GM12878 (cell line): ENCODE results near the gene POU2F3. TPM values are rescaled to one million over a fixed set of nuclear protein-coding genes. Genes with fewer than 3 reads are reported as not detected.

Source experiments
- BCL3 ChIP-seq: IDR thresholded peaks from 2 replicates; pipeline ENCODE4 v1.6.1; 2011; ENCODE audit warnings: borderline replicate concordance, low read depth, mild to moderate bottlenecking, moderate library complexity, low read length; ENCODE audit not compliant: insufficient read depth, poor library complexity, severe bottlenecking
- CBX3 ChIP-seq: fragments of 200-600 bp; sonication (generic); IDR thresholded peaks from 2 replicates; pipeline ENCODE4 v1.6.1; 2016; ENCODE audit warnings: low read depth, borderline replicate concordance
- ESRRA ChIP-seq: IDR thresholded peaks from 2 replicates; pipeline ENCODE4 v1.6.1; 2012; ENCODE audit warnings: mild to moderate bottlenecking, low read length, improper control_type of control experiment
- FOXM1 ChIP-seq: IDR thresholded peaks from 2 replicates; pipeline ENCODE4 v1.6.1; 2012; ENCODE audit warnings: low read depth, mild to moderate bottlenecking, inconsistent platforms, low read length, moderate library complexity
- GABPA ChIP-seq: IDR thresholded peaks from 2 replicates; pipeline ENCODE4 v1.6.1; 2014; ENCODE audit warnings: antibody characterized with exemption, low read depth, mild to moderate bottlenecking, inconsistent platforms
- IRF3 ChIP-seq: fragments of 450-650 bp; IDR thresholded peaks from 2 replicates; pipeline ENCODE4 v1.6.1; 2014; ENCODE audit warnings: mild to moderate bottlenecking
- IRF4 ChIP-seq: IDR thresholded peaks from 2 replicates; pipeline ENCODE4 v1.6.1; 2011; ENCODE audit warnings: low read depth, low read length
- MYC ChIP-seq: IDR thresholded peaks from 2 replicates; pipeline ENCODE4 v1.6.1; 2011; ENCODE audit warnings: mild to moderate bottlenecking, low read length, moderate library complexity, inconsistent platforms; ENCODE audit not compliant: insufficient read depth, insufficient replicate concordance, insufficient read length, severe bottlenecking
- NFXL1 ChIP-seq: fragments of 450-650 bp; IDR thresholded peaks from 2 replicates; pipeline ENCODE4 v1.6.1; 2017; ENCODE audit warnings: antibody characterized with exemption, mild to moderate bottlenecking, borderline replicate concordance
- PRDM15 ChIP-seq: fragments of 450-650 bp; formaldehyde crosslinking; IDR thresholded peaks from 2 replicates; pipeline ENCODE4 v1.4.0; 2020; ENCODE audit warnings: mild to moderate bottlenecking, moderate library complexity
- RELB ChIP-seq: fragments of 450-650 bp; IDR thresholded peaks from 2 replicates; pipeline ENCODE4 v1.6.1; 2017; ENCODE audit warnings: low read depth, mild to moderate bottlenecking, moderate library complexity
- REST ChIP-seq: IDR thresholded peaks from 2 replicates; pipeline ENCODE4 v1.6.1; 2012; ENCODE audit warnings: mild to moderate bottlenecking, low read depth, low read length
- SKIL ChIP-seq: fragments of 450-650 bp; IDR thresholded peaks from 2 replicates; pipeline ENCODE4 v1.6.1; 2017; ENCODE audit warnings: mild to moderate bottlenecking, low read depth, inconsistent platforms; ENCODE audit not compliant: poor library complexity, severe bottlenecking
- STAT1 ChIP-seq: fragments of 450-650 bp; conservative IDR thresholded peaks from 2 replicates; pipeline ENCODE4 v1.6.1; 2014; ENCODE audit warnings: antibody characterized with exemption, mild to moderate bottlenecking
- TCF12 ChIP-seq: IDR thresholded peaks from 2 replicates; pipeline ENCODE4 v1.6.1; 2011; ENCODE audit warnings: low read depth, mild to moderate bottlenecking, low read length
- polyA plus RNA-seq, 11 experiments: library from polyadenylated mRNA; depleted of rRNA in 4 of 11; unstranded in 6 of 11; stranded (reverse) in 5 of 11; fragments of >200 nt; fragmentation: Nextera tagmentation in 4 of 11; fragmentation: Illumina TruSeq in 1 of 11; extraction: Ambion mirVana in 4 of 11; extraction: Trizol in 1 of 11; gene quantifications; 1 replicate in 1 of 11; 2 replicates in 10 of 11; pipeline versions ENCODE4 v1.2.1 to v1.2.3, GENCODE V29; 2011 to 2016; ENCODE audit warnings: inconsistent platforms in 2 of 11, missing spikeins in 2 of 11, low read depth in 1 of 11
- total RNA-seq, 4 experiments: library from RNA; depleted of rRNA in 3 of 4; stranded (reverse); fragments of >200 nt in 3 of 4; fragmentation: Illumina TruSeq in 1 of 4; extraction: Trizol in 1 of 4; gene quantifications; 2 replicates each; pipeline versions ENCODE4 v1.2.1 to v1.2.3, GENCODE V29; 2013 to 2021

The POU2F3 gene
- total and polyA plus RNA-seq, 10 of the 15 experiments (the other 5 are each of a cell fraction or from before 2014, with no cell fraction given) = 0.09 to 4.4 (median 0.33) TPM

GRCh38 chr11:120235024-120235628, 4.8 kb upstream of the POU2F3 start (continued):
- TF ChIP-seq BCL3 (no peak), ESRRA (no peak), PRDM15 (CRISPR knock-in tag) (no peak), GABPA (no peak), IRF3 (no peak), MYC (no peak), TCF12 (no peak), IRF4 (0 out of 2 replicates have a peak, but pooled peaks have one; percentile 54), REST (no peak), STAT1 (no peak), CBX3 (no peak), NFXL1 (no peak), RELB (no peak), FOXM1 (no peak), SKIL (no peak)
